ENCODE data around the gene CENPW.

- no peak for TF ChIP-seq EZH2 (IDR thresholded peaks at IDR 0.05; ENCODE audit: low read depth)
- TF ChIP-seq, protein P1, sequence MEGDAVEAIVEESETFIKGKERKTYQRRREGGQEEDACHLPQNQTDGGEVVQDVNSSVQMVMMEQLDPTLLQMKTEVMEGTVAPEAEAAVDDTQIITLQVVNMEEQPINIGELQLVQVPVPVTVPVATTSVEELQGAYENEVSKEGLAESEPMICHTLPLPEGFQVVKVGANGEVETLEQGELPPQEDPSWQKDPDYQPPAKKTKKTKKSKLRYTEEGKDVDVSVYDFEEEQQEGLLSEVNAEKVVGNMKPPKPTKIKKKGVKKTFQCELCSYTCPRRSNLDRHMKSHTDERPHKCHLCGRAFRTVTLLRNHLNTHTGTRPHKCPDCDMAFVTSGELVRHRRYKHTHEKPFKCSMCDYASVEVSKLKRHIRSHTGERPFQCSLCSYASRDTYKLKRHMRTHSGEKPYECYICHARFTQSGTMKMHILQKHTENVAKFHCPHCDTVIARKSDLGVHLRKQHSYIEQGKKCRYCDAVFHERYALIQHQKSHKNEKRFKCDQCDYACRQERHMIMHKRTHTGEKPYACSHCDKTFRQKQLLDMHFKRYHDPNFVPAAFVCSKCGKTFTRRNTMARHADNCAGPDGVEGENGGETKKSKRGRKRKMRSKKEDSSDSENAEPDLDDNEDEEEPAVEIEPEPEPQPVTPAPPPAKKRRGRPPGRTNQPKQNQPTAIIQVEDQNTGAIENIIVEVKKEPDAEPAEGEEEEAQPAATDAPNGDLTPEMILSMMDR (conservative IDR thresholded peaks at IDR 0.05), result no peak
Observed at GRCh38 chr6:126361832-126362440, 22.0 kb downstream of the CENPW start.

Measured in PC-9 (cell line).